Measurements from ENCODE around the gene PARP3.

DNA sequence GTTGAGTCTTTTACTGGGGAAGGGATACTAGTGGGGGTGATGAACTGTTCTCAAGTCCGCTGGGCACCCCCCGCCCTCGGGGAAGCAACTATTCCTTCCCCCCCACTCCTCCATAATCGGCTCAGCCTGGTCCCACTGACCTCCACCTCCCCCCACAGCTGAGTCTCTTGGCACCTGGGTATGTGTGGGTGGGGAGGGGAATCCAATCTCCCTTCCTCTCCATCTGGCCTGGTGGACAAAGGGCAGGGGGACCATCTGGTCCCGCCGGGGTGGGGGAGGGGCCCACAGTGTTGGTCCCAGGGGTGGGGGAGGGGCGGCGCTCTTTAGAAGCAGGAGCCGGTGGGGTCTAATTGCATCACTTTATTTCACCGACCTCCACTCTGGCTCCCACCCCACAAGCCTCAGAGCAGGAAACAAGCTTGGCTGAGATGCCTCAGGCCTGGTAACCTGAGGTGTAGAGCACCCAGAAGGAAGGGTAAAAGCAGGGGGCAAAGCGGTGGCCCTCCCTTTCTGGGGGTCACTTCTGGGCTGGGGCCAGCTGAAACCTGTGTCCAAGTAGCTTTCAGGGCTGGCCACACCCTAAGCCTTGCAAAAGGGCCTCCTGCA is 26.1 kb downstream of the PARP3 start:
- TF ChIP-seq, protein P1, sequence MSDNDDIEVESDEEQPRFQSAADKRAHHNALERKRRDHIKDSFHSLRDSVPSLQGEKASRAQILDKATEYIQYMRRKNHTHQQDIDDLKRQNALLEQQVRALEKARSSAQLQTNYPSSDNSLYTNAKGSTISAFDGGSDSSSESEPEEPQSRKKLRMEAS (IDR thresholded peaks at IDR 0.05; ENCODE audit: low read depth, low read length), result no peak
- TF ChIP-seq POLR2A (IDR thresholded peaks at IDR 0.05; ENCODE audit: extremely low read depth, insufficient read length) (no peak), MYC (IDR thresholded peaks at IDR 0.05; ENCODE audit: low read depth, low read length) (no peak)
- TF ChIP-seq, protein P2, sequence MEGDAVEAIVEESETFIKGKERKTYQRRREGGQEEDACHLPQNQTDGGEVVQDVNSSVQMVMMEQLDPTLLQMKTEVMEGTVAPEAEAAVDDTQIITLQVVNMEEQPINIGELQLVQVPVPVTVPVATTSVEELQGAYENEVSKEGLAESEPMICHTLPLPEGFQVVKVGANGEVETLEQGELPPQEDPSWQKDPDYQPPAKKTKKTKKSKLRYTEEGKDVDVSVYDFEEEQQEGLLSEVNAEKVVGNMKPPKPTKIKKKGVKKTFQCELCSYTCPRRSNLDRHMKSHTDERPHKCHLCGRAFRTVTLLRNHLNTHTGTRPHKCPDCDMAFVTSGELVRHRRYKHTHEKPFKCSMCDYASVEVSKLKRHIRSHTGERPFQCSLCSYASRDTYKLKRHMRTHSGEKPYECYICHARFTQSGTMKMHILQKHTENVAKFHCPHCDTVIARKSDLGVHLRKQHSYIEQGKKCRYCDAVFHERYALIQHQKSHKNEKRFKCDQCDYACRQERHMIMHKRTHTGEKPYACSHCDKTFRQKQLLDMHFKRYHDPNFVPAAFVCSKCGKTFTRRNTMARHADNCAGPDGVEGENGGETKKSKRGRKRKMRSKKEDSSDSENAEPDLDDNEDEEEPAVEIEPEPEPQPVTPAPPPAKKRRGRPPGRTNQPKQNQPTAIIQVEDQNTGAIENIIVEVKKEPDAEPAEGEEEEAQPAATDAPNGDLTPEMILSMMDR (IDR thresholded peaks at IDR 0.05; ENCODE audit: low read depth, low read length), result no peak

Data from NB4 (cell line).